HCT116 (cell line): Measurements from ENCODE around the gene SLC2A2. TPM values are rescaled to one million over a fixed set of nuclear protein-coding genes. Genes with fewer than 3 reads are reported as not detected.

Source experiments
- ATAC-seq: fragments of 200-7000 bp; cut with Tn5 transposase; 2 replicates; pipeline ENCODE4 v1.9.1; 2020; ENCODE audit warnings: mild to moderate bottlenecking, moderate library complexity
- BruUV-seq: library from RNA; stranded (reverse); fragments of 400-500 nt; replicated peaks from 2 replicates; lab custom pipeline; 2021; lab: Mats Ljungman, UMichigan
- CTCF ChIA-PET: fragments of 300-600 bp; sonication (Branson Sonifier 250); formaldehyde crosslinking; loops from one replicate; lab custom pipeline; 2021; ENCODE audit warnings: antibody characterized with exemption; lab: Charles Lee
- POLR2A ChIA-PET: fragments of 300-600, 350-600 bp; sonication (Branson Sonifier 250); formaldehyde crosslinking; loops from one replicate; lab custom pipeline; 2021; ENCODE audit warnings: antibody characterized with exemption; lab: Charles Lee
- RAD21 ChIA-PET, 2 experiments: fragments of 300-600 bp; sonication (Branson Sonifier 250); formaldehyde crosslinking; loops; one replicate each; lab custom pipeline; 2023; ENCODE audit warnings: low total read pairs in 2 of 2; ENCODE audit not compliant: uncharacterized antibody in 2 of 2, unreplicated experiment in 2 of 2, low non-redundant PET in 1 of 2; lab: Charles Lee
- DNase-seq: peaks from one replicate; pipeline ENCODE4 v3.0.0-alpha.2; 2010; ENCODE audit warnings: low read depth, low spot score
- H2AFZ ChIP-seq: fragments of 200-600 bp; shearing (Covaris generic), sonication (generic); 2 replicates; pipeline ENCODE4 v1.6.1; 2017; ENCODE audit warnings: low read depth, mixed run types, mixed read lengths, antibody characterized with exemption, low read length; ENCODE audit not compliant: poor library complexity, severe bottlenecking
- H3K27ac ChIP-seq: 2 replicates; pipeline ENCODE4 v1.5.1; 2012; ENCODE audit warnings: low read depth, low read length
- H3K27me3 ChIP-seq: fragments of 200-600 bp; sonication (generic); 2 replicates; pipeline ENCODE4 v1.6.1; 2016; ENCODE audit warnings: mixed run types, low read length, mixed read lengths; ENCODE audit not compliant: insufficient read depth
- H3K36me3 ChIP-seq, 2 experiments: fragments of 200-500 bp in 1 of 2; fragments of 200-600 bp in 1 of 2; sonication (Bioruptor generic) in 1 of 2; sonication (generic) in 1 of 2; 2 replicates each; pipeline versions ENCODE4 v1.5.1 to v1.6.1; 2014 to 2016; ENCODE audit warnings: low read length in 2 of 2, inconsistent platforms in 1 of 2, mixed read lengths in 1 of 2, mixed run types in 1 of 2; ENCODE audit not compliant: insufficient read depth in 2 of 2, control insufficient read depth in 1 of 2
- H3K4me1 ChIP-seq, 2 experiments: fragments of 200-600 bp in 1 of 2; sonication (generic) in 1 of 2; 2 replicates each; pipeline versions ENCODE4 v1.5.1 to v1.6.1; 2012 to 2017; ENCODE audit warnings: low read length in 2 of 2, inconsistent platforms in 1 of 2, mild to moderate bottlenecking in 1 of 2, mixed read lengths in 1 of 2, mixed run types in 1 of 2, moderate library complexity in 1 of 2; ENCODE audit not compliant: insufficient read depth in 2 of 2, control insufficient read depth in 1 of 2
- H3K4me2 ChIP-seq: fragments of 200-600 bp; sonication (generic); 2 replicates; pipeline ENCODE4 v1.6.1; 2017; ENCODE audit warnings: mixed run types, low read length, mixed read lengths
- H3K4me3 ChIP-seq, 2 experiments: fragments of 200-600 bp in 1 of 2; sonication (generic) in 1 of 2; replicated peaks in 1 of 2; 2 replicates each; pipeline ENCODE4 v1.5.1; 2011 to 2016; ENCODE audit warnings: low read length in 2 of 2, control low read depth in 1 of 2, low read depth in 1 of 2, mild to moderate bottlenecking in 1 of 2, mixed read lengths in 1 of 2, mixed run types in 1 of 2
- H3K79me2 ChIP-seq: fragments of 200-600 bp; sonication (generic); 2 replicates; pipeline ENCODE4 v1.6.1; 2017; ENCODE audit warnings: mild to moderate bottlenecking, mixed run types, low read length, moderate library complexity, mixed read lengths; ENCODE audit not compliant: insufficient read depth
- H3K9ac ChIP-seq: fragments of 200-600 bp; sonication (generic); 2 replicates; pipeline ENCODE4 v1.6.1; 2016; ENCODE audit warnings: low read length, mixed read lengths
- H3K9me2 ChIP-seq: fragments of 200-600 bp; sonication (generic), shearing (Covaris generic); 2 replicates; pipeline ENCODE4 v1.6.1; 2017; ENCODE audit warnings: mixed run types, mild to moderate bottlenecking, moderate library complexity; ENCODE audit not compliant: insufficient read depth
- H3K9me3 ChIP-seq, 2 experiments: fragments of 200-500 bp in 1 of 2; fragments of 200-600 bp in 1 of 2; sonication (Bioruptor generic) in 1 of 2; sonication (generic) in 1 of 2; 2 replicates each; pipeline ENCODE4 v1.6.1; 2014 to 2017; ENCODE audit warnings: low read length in 2 of 2, mixed read lengths in 2 of 2, inconsistent platforms in 1 of 2, low read depth in 1 of 2, mild to moderate bottlenecking in 1 of 2, mixed run types in 1 of 2, moderate library complexity in 1 of 2; ENCODE audit not compliant: control insufficient read depth in 1 of 2, insufficient read depth in 1 of 2
- H4K20me1 ChIP-seq: fragments of 200-600 bp; sonication (generic), shearing (Covaris generic); 2 replicates; pipeline ENCODE4 v1.6.1; 2017; ENCODE audit warnings: mixed run types, mild to moderate bottlenecking, moderate library complexity; ENCODE audit not compliant: insufficient read depth
- ATF3 ChIP-seq: IDR thresholded peaks from 2 replicates; pipeline ENCODE4 v1.6.1; 2012
- CBX3 ChIP-seq: IDR thresholded peaks from 2 replicates; pipeline ENCODE4 v1.6.1; 2012; ENCODE audit warnings: low read depth
- CTCF ChIP-seq, 3 experiments: fragments of 200-600 bp in 1 of 3; sonication (generic) in 1 of 3; IDR thresholded peaks in 2 of 3; conservative IDR thresholded peaks in 1 of 3; 2 replicates each; pipeline ENCODE4 v1.5.1; 2012 to 2017; ENCODE audit warnings: low read depth in 2 of 3, low read length in 2 of 3, antibody characterized with exemption in 1 of 3, borderline replicate concordance in 1 of 3, control low read depth in 1 of 3, mild to moderate bottlenecking in 1 of 3, mixed read lengths in 1 of 3, mixed run types in 1 of 3, moderate library complexity in 1 of 3; ENCODE audit not compliant: insufficient read depth in 1 of 3
- EGR1 ChIP-seq: IDR thresholded peaks from 2 replicates; pipeline ENCODE4 v1.6.1; 2012; ENCODE audit warnings: low read depth
- EZH2 ChIP-seq: fragments of 200-600 bp; sonication (generic); IDR thresholded peaks from 2 replicates; pipeline ENCODE4 v1.6.1; 2017; ENCODE audit warnings: antibody characterized with exemption, mixed run types
- FOSL1 ChIP-seq: IDR thresholded peaks from 2 replicates; pipeline ENCODE4 v1.6.1; 2012; ENCODE audit warnings: low read depth
- JUND ChIP-seq: IDR thresholded peaks from 2 replicates; pipeline ENCODE4 v1.6.1; 2012
- MAX ChIP-seq: IDR thresholded peaks from 2 replicates; pipeline ENCODE4 v1.6.1; 2012
- POLR2A ChIP-seq: IDR thresholded peaks from 2 replicates; pipeline ENCODE4 v1.7.0; 2011; ENCODE audit warnings: borderline replicate concordance; ENCODE audit not compliant: insufficient read depth, insufficient read length; ENCODE audit errors: extremely low read depth
- POLR2AphosphoS5 ChIP-seq: IDR thresholded peaks from 2 replicates; pipeline ENCODE4 v1.6.1; 2011; ENCODE audit warnings: mild to moderate bottlenecking, low read depth, low read length, moderate library complexity
- RAD21 ChIP-seq: IDR thresholded peaks from 2 replicates; pipeline ENCODE4 v1.6.1; 2012; ENCODE audit warnings: low read depth, mild to moderate bottlenecking
- SIN3A ChIP-seq: IDR thresholded peaks from 2 replicates; pipeline ENCODE4 v1.6.1; 2012; ENCODE audit warnings: low read depth
- SP1 ChIP-seq: IDR thresholded peaks from 2 replicates; pipeline ENCODE4 v1.6.1; 2012; ENCODE audit warnings: low read depth
- SRF ChIP-seq: IDR thresholded peaks from 2 replicates; pipeline ENCODE4 v1.6.1; 2012; ENCODE audit warnings: low read depth
- intact Hi-C: fragments of 100-400 bp; cut with micrococcal nuclease; formaldehyde crosslinking; loops from 2 replicates; pipeline ENCODE4 v1.10.0; 2022
- total RNA-seq: library from RNA; stranded (reverse); gene quantifications from one replicate; pipeline ENCODE4 v1.2.1, GENCODE V29; 2021; ENCODE audit not compliant: unreplicated experiment

The SLC2A2 gene
- total RNA-seq, 1 experiment from 2014 or later: not detected

GRCh38 chr3:170956647-170957046 is 69.9 kb downstream of the SLC2A2 start:
- no peak overlapping the region for H3K4me2 ChIP-seq
- no peak for ATAC-seq
- DNase-seq: no peak
- ChIA-PET RAD21 (no interaction called here), POLR2A (no interaction called here), CTCF (interaction anchor here (0.8 kb wide), 1 partner anchor 878 kb away, joined by 3 read pairs; no protein-coding TSS in a partner anchor)
- H3K4me1 ChIP-seq: no peaks in the 10 kb centered on the region
- H3K9ac ChIP-seq: no peak overlapping the region
- no peak overlapping the region for H2AFZ ChIP-seq
- H3K9me3 ChIP-seq: no peaks in the 10 kb centered on the region
- no peak overlapping the region for H3K27ac ChIP-seq
- H3K9me2 ChIP-seq: no peaks in the 10 kb centered on the region
- no peaks in the 10 kb centered on the region for H3K27me3 ChIP-seq
- no peaks in the 10 kb centered on the region for H3K79me2 ChIP-seq
- no TSS peak for BruUV-seq
- H4K20me1 ChIP-seq: no peaks in the 10 kb centered on the region
- no peak overlapping the region for H3K4me3 ChIP-seq
- intact Hi-C loops: no loop called here
- TF ChIP-seq POLR2AphosphoS5: no peak
- TF ChIP-seq, all 23 proteins: peak for 0
- no peaks in the 10 kb centered on the region for H3K36me3 ChIP-seq

- RAD21 ChIA-PET: no interaction called here
- POLR2A ChIA-PET: no interaction called here
- Histone ChIP-seq H2AFZ (no peak overlapping the region), H3K4me2 (no peak overlapping the region), H3K9me2 (no peaks in the 10 kb centered on the region), H3K4me1 (no peaks in the 10 kb centered on the region), H3K4me3 (no peak overlapping the region), H3K36me3 (no peaks in the 10 kb centered on the region), H3K9ac (no peak overlapping the region), H3K27ac (no peak overlapping the region), H3K27me3 (no peaks in the 10 kb centered on the region), H3K9me3 (no peaks in the 10 kb centered on the region), H4K20me1 (no peaks in the 10 kb centered on the region), H3K79me2 (no peaks in the 10 kb centered on the region)
- no TSS peak for BruUV-seq
- TF ChIP-seq SP1: no peak
- CTCF ChIA-PET: no interaction called here
- intact Hi-C loops: no loop called here
- DNase-seq (no peak), ATAC-seq (no peak)
Observed at GRCh38 chr3:170953736-170954135, 72.8 kb downstream of the SLC2A2 start.

- ATAC-seq (no peak), DNase-seq (no peak)
- ChIA-PET RAD21 (no interaction called here), POLR2A (no interaction called here), CTCF (no interaction called here)
- Histone ChIP-seq H3K9me3 (no peaks in the 10 kb centered on the region), H4K20me1 (no peaks in the 10 kb centered on the region), H3K4me3 (no peak overlapping the region), H3K27ac (no peak overlapping the region), H3K4me2 (no peak overlapping the region), H3K27me3 (no peaks in the 10 kb centered on the region), H3K9ac (no peak overlapping the region), H3K79me2 (no peaks in the 10 kb centered on the region), H3K36me3 (no peaks in the 10 kb centered on the region), H2AFZ (no peak overlapping the region), H3K4me1 (no peaks in the 10 kb centered on the region), H3K9me2 (no peaks in the 10 kb centered on the region)
- TF ChIP-seq SP1 (no peak), SIN3A (no peak), CBX3 (no peak), MAX (no peak), JUND (no peak), FOSL1 (no peak), POLR2A (no peak), SRF (no peak), EZH2 (no peak), EGR1 (no peak), ATF3 (no peak), POLR2AphosphoS5 (no peak), CTCF (IDR thresholded peaks at IDR 0.05 in 2 of 3, conservative IDR thresholded peaks at IDR 0.05 in 1 of 3; ENCODE audit: borderline replicate concordance in 1 of 3, insufficient read depth in 1 of 3, low read depth in 2 of 3, low read length in 2 of 3) (no peak), RAD21 (no peak)
- no TSS peak for BruUV-seq
- intact Hi-C loops: no loop called here
Observed at GRCh38 chr3:170953229-170953628, 73.3 kb downstream of the SLC2A2 start.
